Esophagus muscularis mucosa (tissue), 4 donors: Measurements from ENCODE around the gene GPRIN1.

Source experiments
- EP300 ChIP-seq: sonication (generic); formaldehyde crosslinking; IDR thresholded peaks from one replicate; pipeline ENCODE4 v1.6.1; 2017; ENCODE audit warnings: antibody characterized with exemption
- POLR2A ChIP-seq: fragments of 450-650 bp; IDR thresholded peaks from one replicate; pipeline ENCODE4 v1.6.1; 2017; ENCODE audit warnings: antibody characterized with exemption, moderate library complexity, mild to moderate bottlenecking, low read depth
- TF ChIP-seq, protein P1 (sequence below), 3 experiments: fragments of 200-600 bp in 2 of 3; fragments of 450-650 bp in 1 of 3; sonication (generic) in 2 of 3; IDR thresholded peaks; one replicate each; pipeline ENCODE4 v1.5.1; 2017 to 2019; ENCODE audit warnings: antibody characterized with exemption in 3 of 3, mild to moderate bottlenecking in 2 of 3, moderate library complexity in 1 of 3

- TF ChIP-seq, protein P1, sequence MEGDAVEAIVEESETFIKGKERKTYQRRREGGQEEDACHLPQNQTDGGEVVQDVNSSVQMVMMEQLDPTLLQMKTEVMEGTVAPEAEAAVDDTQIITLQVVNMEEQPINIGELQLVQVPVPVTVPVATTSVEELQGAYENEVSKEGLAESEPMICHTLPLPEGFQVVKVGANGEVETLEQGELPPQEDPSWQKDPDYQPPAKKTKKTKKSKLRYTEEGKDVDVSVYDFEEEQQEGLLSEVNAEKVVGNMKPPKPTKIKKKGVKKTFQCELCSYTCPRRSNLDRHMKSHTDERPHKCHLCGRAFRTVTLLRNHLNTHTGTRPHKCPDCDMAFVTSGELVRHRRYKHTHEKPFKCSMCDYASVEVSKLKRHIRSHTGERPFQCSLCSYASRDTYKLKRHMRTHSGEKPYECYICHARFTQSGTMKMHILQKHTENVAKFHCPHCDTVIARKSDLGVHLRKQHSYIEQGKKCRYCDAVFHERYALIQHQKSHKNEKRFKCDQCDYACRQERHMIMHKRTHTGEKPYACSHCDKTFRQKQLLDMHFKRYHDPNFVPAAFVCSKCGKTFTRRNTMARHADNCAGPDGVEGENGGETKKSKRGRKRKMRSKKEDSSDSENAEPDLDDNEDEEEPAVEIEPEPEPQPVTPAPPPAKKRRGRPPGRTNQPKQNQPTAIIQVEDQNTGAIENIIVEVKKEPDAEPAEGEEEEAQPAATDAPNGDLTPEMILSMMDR (IDR thresholded peaks at IDR 0.05), result no peak
- TF ChIP-seq POLR2A, result no peak
- no peak for TF ChIP-seq EP300
These were observed 11.7 kb upstream of the GPRIN1 start for GRCh38 chr5:176621661-176622079.
